Mucosa of stomach (tissue), 1 donor: ENCODE results near the gene MFSD6.

ENCODE experiments used
- H3K27me3 ChIP-seq: one replicate; pipeline ENCODE4 v1.7.0; 2013; ENCODE audit warnings: mild to moderate bottlenecking, low read length; ENCODE audit not compliant: control insufficient read depth, insufficient read depth
- H3K36me3 ChIP-seq: one replicate; pipeline ENCODE4 v1.7.0; 2013; ENCODE audit warnings: low read length; ENCODE audit not compliant: control insufficient read depth, insufficient read depth
- H3K4me1 ChIP-seq: one replicate; pipeline ENCODE4 v1.7.0; 2013; ENCODE audit warnings: mild to moderate bottlenecking, low read length; ENCODE audit not compliant: control insufficient read depth, insufficient read depth
- H3K4me3 ChIP-seq: one replicate; pipeline ENCODE4 v1.7.0; 2013; ENCODE audit warnings: low read length
- H3K9ac ChIP-seq: one replicate; pipeline ENCODE4 v1.7.0; 2013; ENCODE audit warnings: mild to moderate bottlenecking, low read length, moderate library complexity
- H3K9me3 ChIP-seq: one replicate; pipeline ENCODE4 v1.7.0; 2013; ENCODE audit warnings: mild to moderate bottlenecking, low read length, moderate library complexity; ENCODE audit not compliant: control insufficient read depth
- donor health status: Pancreatic carcinoma.

The MFSD6 gene

DNA sequence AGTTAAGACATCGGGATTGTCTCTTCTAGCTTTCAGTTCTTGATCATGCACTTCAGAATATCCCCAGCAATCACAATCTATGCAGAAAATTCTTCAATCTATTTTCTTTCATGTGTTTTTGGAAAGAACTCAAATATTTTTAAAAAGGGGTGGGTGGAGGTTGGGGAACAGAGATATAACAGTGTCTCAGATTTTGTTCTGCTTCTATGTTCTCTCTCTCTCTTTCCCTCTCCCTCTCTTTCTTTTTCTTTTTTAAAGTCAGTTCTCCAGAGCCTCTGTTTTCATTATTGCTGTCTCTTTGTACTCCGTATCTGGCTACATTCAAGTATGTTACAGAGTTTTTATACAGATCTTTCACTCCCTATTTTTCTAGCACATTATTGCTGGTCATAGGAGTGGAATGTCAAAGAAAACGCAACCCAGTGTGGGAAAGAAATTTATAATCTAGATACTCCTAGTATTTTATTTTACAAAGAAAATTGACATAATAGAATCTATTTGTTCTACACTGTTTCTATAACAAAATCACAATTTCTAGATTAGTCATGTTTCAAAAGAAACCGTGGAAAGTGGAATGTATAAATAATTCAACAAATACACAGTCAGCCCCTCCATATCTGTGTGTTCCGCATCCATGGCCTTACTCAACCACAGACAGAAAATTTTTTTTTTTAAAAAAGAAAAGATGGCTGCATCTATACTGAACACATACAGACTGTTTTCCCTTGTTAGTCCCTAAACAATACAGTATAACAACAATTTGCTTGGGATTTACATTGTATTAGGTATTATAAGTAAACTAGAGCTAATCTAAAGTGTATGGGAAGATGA, 137.6 kb downstream of the MFSD6 start:
- Histone ChIP-seq H3K4me1 (peaks cover 6% of the 10 kb centered on the region), H3K9me3 (no peaks in the 10 kb centered on the region), H3K36me3 (no peaks in the 10 kb centered on the region), H3K4me3 (no peak overlapping the region), H3K27me3 (no peaks in the 10 kb centered on the region), H3K9ac (no peak overlapping the region)

DNA sequence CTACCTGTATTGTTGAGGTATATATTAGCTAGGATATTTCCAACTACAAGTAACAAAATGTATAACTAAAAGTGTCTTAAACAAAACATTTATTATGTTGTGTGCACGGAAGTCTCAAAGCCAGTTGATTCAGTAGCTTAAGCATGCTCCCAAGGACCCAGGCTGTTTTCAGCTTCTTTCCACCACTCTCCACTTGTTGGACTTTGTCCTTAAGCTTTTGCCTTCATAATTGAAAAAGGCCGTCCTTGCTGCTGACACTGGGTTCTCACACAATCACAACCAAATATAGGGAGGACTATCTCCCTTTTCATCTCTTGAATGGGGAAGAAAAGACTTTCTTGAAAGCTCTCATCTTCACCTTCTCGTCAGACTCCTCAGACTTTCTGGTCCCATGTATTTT, 138.6 kb downstream of the MFSD6 start:
- no peak overlapping the region for H3K4me3 ChIP-seq
- H3K9ac ChIP-seq = no peak overlapping the region
- H3K4me1 ChIP-seq = peaks cover 6% of the 10 kb centered on the region
- H3K36me3 ChIP-seq = no peaks in the 10 kb centered on the region
- no peaks in the 10 kb centered on the region for H3K9me3 ChIP-seq
- no peaks in the 10 kb centered on the region for H3K27me3 ChIP-seq

DNA sequence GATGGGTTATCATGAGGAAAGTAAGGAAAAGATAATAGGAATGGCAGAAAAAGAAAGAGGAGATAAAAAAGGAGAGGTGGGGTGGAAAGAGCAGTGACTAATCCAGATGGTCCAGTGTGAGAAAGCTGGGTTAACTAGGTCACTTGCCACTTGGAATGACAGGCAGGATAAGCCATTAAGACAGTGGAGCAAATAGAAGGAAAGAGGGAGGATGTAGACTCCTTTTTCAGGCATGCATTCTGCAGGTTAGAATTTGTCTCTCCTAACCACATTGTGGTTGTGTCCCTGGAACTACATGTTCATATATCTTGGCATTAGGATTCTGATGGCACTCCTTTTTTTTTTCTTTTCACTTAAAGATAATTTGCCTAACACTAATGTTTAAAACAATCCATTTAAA, 139.7 kb downstream of the MFSD6 start:
- H3K4me1 ChIP-seq = peaks cover 6% of the 10 kb centered on the region
- H3K27me3 ChIP-seq = no peaks in the 10 kb centered on the region
- no peaks in the 10 kb centered on the region for H3K9me3 ChIP-seq
- H3K9ac ChIP-seq = no peak overlapping the region
- no peaks in the 10 kb centered on the region for H3K36me3 ChIP-seq
- H3K4me3 ChIP-seq = no peak overlapping the region

GRCh38 chr2:190550137-190550536, 142.0 kb downstream of the MFSD6 start:
- Histone ChIP-seq H3K4me1 (peaks cover 18% of the 10 kb centered on the region), H3K9me3 (no peaks in the 10 kb centered on the region), H3K27me3 (no peaks in the 10 kb centered on the region), H3K4me3 (no peak overlapping the region), H3K9ac (no peak overlapping the region), H3K36me3 (no peaks in the 10 kb centered on the region)
